KMS-11 (cell line): Measurements from ENCODE around the gene SZRD1.

Source experiments
- H2AFZ ChIP-seq: fragments of 200-600 bp; sonication (generic); 2 replicates; pipeline ENCODE4 v1.6.1; 2016; ENCODE audit warnings: antibody characterized with exemption, mixed run types, low read depth
- H3K27ac ChIP-seq: fragments of 200-600 bp; sonication (generic); 2 replicates; pipeline ENCODE4 v1.6.1; 2016; ENCODE audit warnings: mild to moderate bottlenecking, mixed run types
- H3K27me3 ChIP-seq: fragments of 200-600 bp; sonication (generic); 2 replicates; pipeline ENCODE4 v1.6.1; 2017; ENCODE audit warnings: mild to moderate bottlenecking, low read depth, mixed run types, moderate library complexity; ENCODE audit not compliant: insufficient read depth
- H3K36me3 ChIP-seq: fragments of 200-600 bp; sonication (generic); 2 replicates; pipeline ENCODE4 v1.6.1; 2017; ENCODE audit warnings: mild to moderate bottlenecking, mixed run types; ENCODE audit not compliant: insufficient read depth
- H3K4me1 ChIP-seq: fragments of 200-600 bp; sonication (generic); 2 replicates; pipeline ENCODE4 v1.6.1; 2016; ENCODE audit warnings: mild to moderate bottlenecking, low read depth, mixed run types; ENCODE audit not compliant: poor library complexity, severe bottlenecking
- H3K4me2 ChIP-seq: fragments of 200-600 bp; sonication (generic); 2 replicates; pipeline ENCODE4 v1.7.0; 2016; ENCODE audit warnings: mild to moderate bottlenecking, mixed run types
- H3K4me3 ChIP-seq: fragments of 200-600 bp; sonication (generic); IDR thresholded peaks from 2 replicates; pipeline ENCODE4 v1.6.1; 2017; ENCODE audit warnings: low read depth, low read length, mixed read lengths; ENCODE audit not compliant: insufficient read depth
- H3K79me2 ChIP-seq: fragments of 200-600 bp; sonication (generic); 2 replicates; pipeline ENCODE4 v1.6.1; 2016; ENCODE audit warnings: low read depth, mixed run types; ENCODE audit not compliant: insufficient read depth
- H3K9ac ChIP-seq: fragments of 200-600 bp; sonication (generic); 2 replicates; pipeline ENCODE4 v1.6.1; 2016; ENCODE audit warnings: mild to moderate bottlenecking, mixed run types
- H4K20me1 ChIP-seq: fragments of 200-600 bp; sonication (generic); 2 replicates; pipeline ENCODE4 v1.6.1; 2016; ENCODE audit warnings: mild to moderate bottlenecking, mixed run types; ENCODE audit not compliant: insufficient read depth
- TF ChIP-seq, protein P1 (sequence below): fragments of 200-600 bp; sonication (generic); conservative IDR thresholded peaks from 2 replicates; pipeline ENCODE4 v1.6.1; 2017; ENCODE audit warnings: low read depth, mild to moderate bottlenecking, antibody characterized with exemption, low read length, moderate library complexity, mixed read lengths

Gene SZRD1

GRCh38 chr1:16438924-16439323 is 71.9 kb downstream of the SZRD1 start:
- Histone ChIP-seq H3K4me2 (no peak overlapping the region; the same call in 1 of the 2 replicates), H3K27ac (no peak overlapping the region), H3K4me1 (peaks cover 46% of the 10 kb centered on the region), H3K36me3 (no peaks in the 10 kb centered on the region), H3K27me3 (no peaks in the 10 kb centered on the region), H3K9ac (no peak overlapping the region), H4K20me1 (no peaks in the 10 kb centered on the region), H2AFZ (no peak overlapping the region), H3K79me2 (peaks cover 33% of the 10 kb centered on the region), H3K4me3 (no peak overlapping the region)
- TF ChIP-seq, protein P1, sequence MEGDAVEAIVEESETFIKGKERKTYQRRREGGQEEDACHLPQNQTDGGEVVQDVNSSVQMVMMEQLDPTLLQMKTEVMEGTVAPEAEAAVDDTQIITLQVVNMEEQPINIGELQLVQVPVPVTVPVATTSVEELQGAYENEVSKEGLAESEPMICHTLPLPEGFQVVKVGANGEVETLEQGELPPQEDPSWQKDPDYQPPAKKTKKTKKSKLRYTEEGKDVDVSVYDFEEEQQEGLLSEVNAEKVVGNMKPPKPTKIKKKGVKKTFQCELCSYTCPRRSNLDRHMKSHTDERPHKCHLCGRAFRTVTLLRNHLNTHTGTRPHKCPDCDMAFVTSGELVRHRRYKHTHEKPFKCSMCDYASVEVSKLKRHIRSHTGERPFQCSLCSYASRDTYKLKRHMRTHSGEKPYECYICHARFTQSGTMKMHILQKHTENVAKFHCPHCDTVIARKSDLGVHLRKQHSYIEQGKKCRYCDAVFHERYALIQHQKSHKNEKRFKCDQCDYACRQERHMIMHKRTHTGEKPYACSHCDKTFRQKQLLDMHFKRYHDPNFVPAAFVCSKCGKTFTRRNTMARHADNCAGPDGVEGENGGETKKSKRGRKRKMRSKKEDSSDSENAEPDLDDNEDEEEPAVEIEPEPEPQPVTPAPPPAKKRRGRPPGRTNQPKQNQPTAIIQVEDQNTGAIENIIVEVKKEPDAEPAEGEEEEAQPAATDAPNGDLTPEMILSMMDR, result no peak

DNA sequence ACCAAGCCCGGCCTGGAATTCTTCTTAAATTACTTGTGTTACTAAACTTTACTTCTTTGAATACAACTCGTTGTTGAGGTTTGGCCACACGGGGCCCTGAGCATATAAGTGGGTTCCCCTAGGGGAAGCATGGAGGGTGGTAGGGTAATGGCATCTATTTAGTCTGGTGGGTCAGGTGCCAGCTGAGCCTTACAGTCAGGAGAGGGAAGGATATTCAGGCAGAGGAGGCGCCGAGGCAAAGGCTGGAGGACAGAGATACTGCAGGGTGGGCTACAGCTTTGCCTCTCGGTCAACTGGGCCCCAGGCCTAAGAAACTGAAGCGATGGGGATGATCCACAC is 73.1 kb downstream of the SZRD1 start:
- Histone ChIP-seq H2AFZ (peak overlapping the region; percentile 90), H3K4me1 (peaks cover 58% of the 10 kb centered on the region), H3K4me3 (no peak overlapping the region), H3K27me3 (no peaks in the 10 kb centered on the region), H3K36me3 (no peaks in the 10 kb centered on the region), H3K27ac (no peak overlapping the region), H3K4me2 (peak overlapping the region; percentile 47), H3K9ac (peak overlapping the region; percentile 76; the same call in 1 of the 2 replicates), H4K20me1 (no peaks in the 10 kb centered on the region), H3K79me2 (peaks cover 41% of the 10 kb centered on the region)
- TF ChIP-seq, protein P1, result no peak; the same call in 1 of the 2 replicates

GRCh38 chr1:16440470-16441281 is 73.6 kb downstream of the SZRD1 start, which contains the start of gene NECAP2:
NECAP2 (plus strand) TSS chr1:16440724; CDS start chr1:16440762, 38 bp downstream.
- Histone ChIP-seq H3K9ac (peak within 1 kb of the TSS; percentile 76), H3K4me3 (peak within 1 kb of the TSS; percentile 80), H4K20me1 (no peaks in the 10 kb centered on the region), H3K4me2 (peak within 1 kb of the TSS; percentile 99), H3K27me3 (no peaks in the 10 kb centered on the region), H2AFZ (peak within 1 kb of the TSS; percentile 90), H3K36me3 (no peaks in the 10 kb centered on the region), H3K4me1 (peaks cover 63% of the 10 kb centered on the region), H3K27ac (peak within 1 kb of the TSS; percentile 81), H3K79me2 (peaks cover 46% of the 10 kb centered on the region)
- TF ChIP-seq, protein P1, result peak; percentile 69; the same call in 1 of the 2 replicates

DNA sequence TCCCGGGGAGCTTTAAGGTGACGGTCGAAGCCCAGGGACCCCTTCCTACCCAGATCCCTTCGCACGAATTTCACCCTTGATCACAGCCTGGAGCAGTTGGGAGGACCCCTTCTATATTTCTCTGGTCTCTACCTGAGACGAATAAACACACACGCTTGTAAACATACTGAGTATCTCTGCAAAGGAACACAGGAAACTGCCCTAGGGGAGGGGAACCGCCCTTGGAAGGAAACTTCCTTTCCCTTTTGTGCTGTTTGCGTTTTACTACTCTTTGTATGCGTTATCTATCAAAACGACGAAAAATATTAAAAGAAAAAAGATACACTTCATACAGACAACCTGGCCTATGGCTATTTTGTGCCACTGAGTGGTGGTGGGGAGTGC is 74.2 kb downstream of the SZRD1 start:
- H3K79me2 ChIP-seq, result peaks cover 49% of the 10 kb centered on the region
- H3K27me3 ChIP-seq, result no peaks in the 10 kb centered on the region
- H3K27ac ChIP-seq, result peak overlapping the region; percentile 81
- TF ChIP-seq, protein P1, result no peak
- H3K4me3 ChIP-seq, result peak overlapping the region; percentile 80
- peak overlapping the region; percentile 36; the same call in 1 of the 2 replicates for H2AFZ ChIP-seq
- H3K9ac ChIP-seq, result peak overlapping the region; percentile 76
- peak overlapping the region; percentile 99 for H3K4me2 ChIP-seq
- peaks cover 69% of the 10 kb centered on the region for H3K4me1 ChIP-seq
- no peaks in the 10 kb centered on the region for H3K36me3 ChIP-seq
- H4K20me1 ChIP-seq, result no peaks in the 10 kb centered on the region
